Lung microvascular endothelial cell (primary cell): ENCODE results near the gene IMMP2L. TPM values are rescaled to one million over a fixed set of nuclear protein-coding genes. Genes with fewer than 3 reads are reported as not detected.

Source experiments
- DNase-seq, 2 donors: peaks; one replicate each; pipeline versions ENCODE4 v3.0.0 to v3.0.0-alpha.2; 2010; ENCODE audit warnings: low read depth in 2 of 2
- total RNA-seq: library from RNA; depleted of rRNA; stranded (reverse); fragments of >200 nt; gene quantifications from 2 replicates; pipeline ENCODE4 v1.2.1, GENCODE V29; 2014

The IMMP2L gene
- total RNA-seq, 1 donor from 2014 or later = 9.1 TPM

- no peak for DNase-seq
Observed at GRCh38 chr7:111104710-111105109, 457.6 kb downstream of the IMMP2L start.

GRCh38 chr7:111103678-111104274, 458.5 kb downstream of the IMMP2L start:
- DNase-seq = no peak

- DNase-seq = no peak
Observed at GRCh38 chr7:111103136-111103535, 459.2 kb downstream of the IMMP2L start.

GRCh38 chr7:111101856-111102646, 460.2 kb downstream of the IMMP2L start:
- no peak for DNase-seq

GRCh38 chr7:111098926-111099250, 463.4 kb downstream of the IMMP2L start:
- DNase-seq = no peak

- DNase-seq = peak; percentile 39 to 53
Observed at GRCh38 chr7:111098011-111098925, 464.0 kb downstream of the IMMP2L start.

- DNase-seq = no peak
Observed at GRCh38 chr7:111096997-111097396, 465.3 kb downstream of the IMMP2L start.

- DNase-seq = no peak
Observed at GRCh38 chr7:111094419-111094818, 467.9 kb downstream of the IMMP2L start.

GRCh38 chr7:111093496-111093895, 468.8 kb downstream of the IMMP2L start:
- no peak for DNase-seq

GRCh38 chr7:111092406-111093236, 469.7 kb downstream of the IMMP2L start:
- DNase-seq = no peak

- DNase-seq = peak in 1 of 2 donors; percentile 36
Observed at GRCh38 chr7:111091593-111092358, 470.5 kb downstream of the IMMP2L start.

GRCh38 chr7:111090846-111091245, 471.4 kb downstream of the IMMP2L start, which contains the start of gene LRRN3:
Gene LRRN3 (plus strand): TSS chr7:111091127. CDS start chr7:111122773, 31,646 bp downstream.
- peak in 1 of 2 donors; percentile 3 for DNase-seq

- peak; percentile 52 to 69 for DNase-seq
Observed at GRCh38 chr7:111089822-111090426, 472.4 kb downstream of the IMMP2L start.

- no peak for DNase-seq
Observed at GRCh38 chr7:111088328-111088727, 474.0 kb downstream of the IMMP2L start.

- DNase-seq = peak in 1 of 2 donors; percentile 12
Observed at GRCh38 chr7:111086532-111086931, 475.8 kb downstream of the IMMP2L start.

GRCh38 chr7:111085356-111085755, 476.9 kb downstream of the IMMP2L start:
- no peak for DNase-seq

GRCh38 chr7:111083413-111083812, 478.9 kb downstream of the IMMP2L start:
- DNase-seq = peak; percentile 11 to 64

GRCh38 chr7:111082351-111082750, 479.9 kb downstream of the IMMP2L start:
- no peak for DNase-seq

GRCh38 chr7:111081546-111082267, 480.6 kb downstream of the IMMP2L start:
- DNase-seq = no peak
